Measurements from ENCODE around the gene INTS1.

The INTS1 gene

GRCh38 chr7:1541431-1542162 is 37.4 kb upstream of the INTS1 start:
- no peak for DNase-seq (ENCODE audit: low read depth)

- no peak for DNase-seq (ENCODE audit: low read depth)
Measured at GRCh38 chr7:1540776-1541271, 36.6 kb upstream of the INTS1 start.

GRCh38 chr7:1539882-1540775 is 35.9 kb upstream of the INTS1 start:
- DNase-seq (ENCODE audit: low read depth): no peak

GRCh38 chr7:1539181-1539881 is 35.1 kb upstream of the INTS1 start:
- no peak for DNase-seq (ENCODE audit: low read depth)

- no peak for DNase-seq (ENCODE audit: low read depth)
Measured at GRCh38 chr7:1538544-1539180, 34.5 kb upstream of the INTS1 start.

- DNase-seq (ENCODE audit: low read depth): peak; percentile 98
Measured at GRCh38 chr7:1537535-1538412, 33.6 kb upstream of the INTS1 start.

GRCh38 chr7:1536743-1537534 is 32.8 kb upstream of the INTS1 start:
- peak; percentile 95 for DNase-seq (ENCODE audit: low read depth)

GRCh38 chr7:1536455-1536742 is 32.2 kb upstream of the INTS1 start:
- DNase-seq (ENCODE audit: low read depth): no peak

GRCh38 chr7:1535701-1536454 is 31.7 kb upstream of the INTS1 start:
- DNase-seq (ENCODE audit: low read depth): no peak

GRCh38 chr7:1535100-1535458 is 30.9 kb upstream of the INTS1 start:
- no peak for DNase-seq (ENCODE audit: low read depth)

- DNase-seq (ENCODE audit: low read depth): no peak
Measured at GRCh38 chr7:1534330-1535099, 30.3 kb upstream of the INTS1 start.

- peak; percentile 75 for DNase-seq (ENCODE audit: low read depth)
Measured at GRCh38 chr7:1533547-1534329, 29.5 kb upstream of the INTS1 start.

- DNase-seq (ENCODE audit: low read depth): no peak
Measured at GRCh38 chr7:1533255-1533546, 29.0 kb upstream of the INTS1 start.

GRCh38 chr7:1532456-1533254 is 28.5 kb upstream of the INTS1 start:
- DNase-seq (ENCODE audit: low read depth): peak; percentile 84

GRCh38 chr7:1531979-1532455 is 27.8 kb upstream of the INTS1 start:
- no peak for DNase-seq (ENCODE audit: low read depth)

GRCh38 chr7:1531263-1531978 is 27.2 kb upstream of the INTS1 start:
- DNase-seq (ENCODE audit: low read depth): no peak

- DNase-seq (ENCODE audit: low read depth): no peak
Measured at GRCh38 chr7:1530946-1531262, 26.7 kb upstream of the INTS1 start.
